SH-SY5Y (cell line): Measurements from ENCODE around the gene MDM2.

ENCODE experiments used
- GATA2 ChIP-seq: IDR thresholded peaks from 2 replicates; pipeline ENCODE4 v1.6.1; 2011; ENCODE audit warnings: mild to moderate bottlenecking, low read depth, low read length
- GATA3 ChIP-seq: IDR thresholded peaks from 2 replicates; pipeline ENCODE4 v1.6.1; 2011; ENCODE audit warnings: low read depth, mild to moderate bottlenecking, low read length, moderate library complexity

- TF ChIP-seq GATA3, result no peak
- no peak for TF ChIP-seq GATA2
Measured at GRCh38 chr12:68842784-68843567, 35.0 kb downstream of the MDM2 start.
